ENCODE measurements around the gene SMARCAL1. TPM values are rescaled to one million over a fixed set of nuclear protein-coding genes. Genes with fewer than 3 reads are reported as not detected.

The SMARCAL1 gene
- total RNA-seq, 1 experiment from 2014 or later: 26.4 TPM

GRCh38 chr2:216394881-216395280, 17.4 kb upstream of the SMARCAL1 start:
- no peaks in the 10 kb centered on the region for H3K9me3 ChIP-seq (ENCODE audit: control insufficient read depth, insufficient read depth, low read depth, low read length)
- H3K36me3 ChIP-seq (ENCODE audit: control insufficient read depth, insufficient read depth, low read length): no peaks in the 10 kb centered on the region
- ATAC-seq (no peak), DNase-seq (ENCODE audit: low read depth, low spot score) (no peak)
- no peak overlapping the region for H3K4me3 ChIP-seq (ENCODE audit: low read depth in 2 of 2, low read length in 2 of 2)
- in situ Hi-C loops (cut with HindIII; ENCODE audit: low pct_unique_long_range_greater_than_20kb, low sequenced_read_pairs): no loop called here
- BruUV-seq (replicated peaks): no TSS peak
- no peak overlapping the region for H3K27ac ChIP-seq (ENCODE audit: low read length)
- intact Hi-C loops (cut with micrococcal nuclease; ENCODE audit: unreplicated experiment): no loop called here
- ChIA-PET CTCF (no interaction called here), POLR2A (no interaction called here)
- no peaks in the 10 kb centered on the region for H3K27me3 ChIP-seq (ENCODE audit: control insufficient read depth, insufficient read depth, low read length)
- no peak for TF ChIP-seq SIN3A (IDR thresholded peaks at IDR 0.05; ENCODE audit: borderline replicate concordance, insufficient read depth, low read depth, low read length)
- no peak for TF ChIP-seq TCF7L2 (IDR thresholded peaks at IDR 0.05; ENCODE audit: low read depth, low read length)
- TF ChIP-seq REST (IDR thresholded peaks at IDR 0.05; ENCODE audit: insufficient read depth in 1 of 2, low read depth in 2 of 2, low read length in 1 of 2): no peak
- TF ChIP-seq POLR2AphosphoS5 (IDR thresholded peaks at IDR 0.05; ENCODE audit: low read depth, low read length): no peak
- no peak for TF ChIP-seq CTCF (IDR thresholded peaks at IDR 0.05)
- no peaks in the 10 kb centered on the region for H3K4me1 ChIP-seq (ENCODE audit: control insufficient read depth, insufficient read depth, low read length)

GRCh38 chr2:216399621-216400020, 12.7 kb upstream of the SMARCAL1 start:
- Histone ChIP-seq H3K27ac (ENCODE audit: low read length) (no peak overlapping the region), H3K9me3 (ENCODE audit: control insufficient read depth, insufficient read depth, low read depth, low read length) (no peaks in the 10 kb centered on the region), H3K36me3 (ENCODE audit: control insufficient read depth, insufficient read depth, low read length) (no peaks in the 10 kb centered on the region), H3K27me3 (ENCODE audit: control insufficient read depth, insufficient read depth, low read length) (no peaks in the 10 kb centered on the region), H3K4me1 (ENCODE audit: control insufficient read depth, insufficient read depth, low read length) (no peaks in the 10 kb centered on the region), H3K4me3 (ENCODE audit: low read depth in 2 of 2, low read length in 2 of 2) (no peak overlapping the region)
- no TSS peak for BruUV-seq (replicated peaks)
- TF ChIP-seq SIN3A (IDR thresholded peaks at IDR 0.05; ENCODE audit: borderline replicate concordance, insufficient read depth, low read depth, low read length): no peak
- TF ChIP-seq CTCF (IDR thresholded peaks at IDR 0.05): no peak
- TF ChIP-seq REST (IDR thresholded peaks at IDR 0.05; ENCODE audit: insufficient read depth in 1 of 2, low read depth in 2 of 2, low read length in 1 of 2): no peak
- TF ChIP-seq POLR2AphosphoS5 (IDR thresholded peaks at IDR 0.05; ENCODE audit: low read depth, low read length): no peak
- TF ChIP-seq TCF7L2 (IDR thresholded peaks at IDR 0.05; ENCODE audit: low read depth, low read length): no peak
- CTCF ChIA-PET: no interaction called here
- in situ Hi-C loops (cut with HindIII; ENCODE audit: low pct_unique_long_range_greater_than_20kb, low sequenced_read_pairs) (no loop called here), intact Hi-C loops (cut with micrococcal nuclease; ENCODE audit: unreplicated experiment) (loop anchor here (5.0 kb wide), 1 partner anchor 177 kb away; no protein-coding TSS in a partner anchor)
- no peak for DNase-seq (ENCODE audit: low read depth, low spot score)
- ATAC-seq: no peak
- POLR2A ChIA-PET: no interaction called here
